ENCODE results near the gene SH3PXD2A. TPM values are rescaled to one million over a fixed set of nuclear protein-coding genes. Genes with fewer than 3 reads are reported as not detected.

The SH3PXD2A gene
- total RNA-seq, 1 donor = 29.0 TPM

DNA sequence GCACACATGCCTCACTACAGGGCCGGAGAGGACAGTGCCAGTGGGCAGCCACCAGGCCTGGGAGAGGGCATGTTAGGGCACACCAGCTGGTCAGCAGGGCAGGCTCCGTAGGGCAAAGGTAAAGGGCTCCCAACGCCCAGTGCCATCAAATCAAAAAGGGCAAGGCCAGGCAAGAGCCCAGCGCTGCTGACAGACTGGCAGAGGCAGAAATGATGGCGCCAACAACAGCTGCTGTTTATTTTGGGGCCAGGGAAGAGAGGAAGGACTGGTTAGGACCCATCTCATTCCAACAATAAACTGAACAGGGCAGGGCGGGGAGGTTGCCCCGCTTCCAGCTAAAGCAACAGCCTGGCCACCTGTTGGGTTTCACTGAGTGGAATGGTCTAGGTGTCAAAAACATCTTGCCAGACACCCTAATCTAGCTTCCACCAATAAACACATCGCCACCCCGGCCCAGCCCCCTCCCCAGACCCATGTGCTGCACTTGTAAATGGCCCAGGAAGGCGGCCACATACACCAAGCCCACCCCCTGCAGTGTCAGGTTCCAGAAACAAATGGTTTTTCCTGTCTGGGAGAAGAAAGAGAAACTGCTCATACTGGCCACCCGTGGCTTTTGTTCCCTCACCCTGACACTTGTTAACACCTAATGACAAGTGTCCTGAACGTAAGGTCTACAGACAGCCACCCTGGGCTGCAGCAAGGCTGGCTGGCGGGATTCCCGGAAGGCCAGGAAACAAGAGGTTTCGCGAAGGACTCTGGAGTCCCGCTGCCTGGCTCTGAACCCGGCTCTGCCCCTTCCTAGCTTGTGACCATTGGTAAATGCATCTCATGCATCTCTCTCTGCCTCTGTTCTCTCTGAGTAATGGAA lies 15.3 kb downstream of the SH3PXD2A start:
- DNase-seq (ENCODE audit: insufficient read length, low spot score, missing footprints) = no peak
- Histone ChIP-seq H2AFZ (ENCODE audit: low read length) (no peak overlapping the region), H3K9me3 (ENCODE audit: low read depth, low read length) (no peaks in the 10 kb centered on the region), H3K79me2 (ENCODE audit: insufficient read depth, low read length) (peaks cover 55% of the 10 kb centered on the region), H3K4me1 (ENCODE audit: insufficient read depth, low read length) (peaks cover 28% of the 10 kb centered on the region), H4K20me1 (ENCODE audit: insufficient read depth, low read length) (peaks cover 9% of the 10 kb centered on the region), H3K36me3 (ENCODE audit: insufficient read depth, low read length) (no peaks in the 10 kb centered on the region), H3K27me3 (ENCODE audit: insufficient read depth, low read length) (no peaks in the 10 kb centered on the region), H3K27ac (ENCODE audit: low read depth, low read length) (no peak overlapping the region), H3K4me2 (ENCODE audit: insufficient read depth, low read length) (no peak overlapping the region), H3K4me3 (ENCODE audit: insufficient read depth, low read length) (no peak overlapping the region)
- TF ChIP-seq, protein P1, sequence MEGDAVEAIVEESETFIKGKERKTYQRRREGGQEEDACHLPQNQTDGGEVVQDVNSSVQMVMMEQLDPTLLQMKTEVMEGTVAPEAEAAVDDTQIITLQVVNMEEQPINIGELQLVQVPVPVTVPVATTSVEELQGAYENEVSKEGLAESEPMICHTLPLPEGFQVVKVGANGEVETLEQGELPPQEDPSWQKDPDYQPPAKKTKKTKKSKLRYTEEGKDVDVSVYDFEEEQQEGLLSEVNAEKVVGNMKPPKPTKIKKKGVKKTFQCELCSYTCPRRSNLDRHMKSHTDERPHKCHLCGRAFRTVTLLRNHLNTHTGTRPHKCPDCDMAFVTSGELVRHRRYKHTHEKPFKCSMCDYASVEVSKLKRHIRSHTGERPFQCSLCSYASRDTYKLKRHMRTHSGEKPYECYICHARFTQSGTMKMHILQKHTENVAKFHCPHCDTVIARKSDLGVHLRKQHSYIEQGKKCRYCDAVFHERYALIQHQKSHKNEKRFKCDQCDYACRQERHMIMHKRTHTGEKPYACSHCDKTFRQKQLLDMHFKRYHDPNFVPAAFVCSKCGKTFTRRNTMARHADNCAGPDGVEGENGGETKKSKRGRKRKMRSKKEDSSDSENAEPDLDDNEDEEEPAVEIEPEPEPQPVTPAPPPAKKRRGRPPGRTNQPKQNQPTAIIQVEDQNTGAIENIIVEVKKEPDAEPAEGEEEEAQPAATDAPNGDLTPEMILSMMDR (IDR thresholded peaks at IDR 0.05; ENCODE audit: extremely low read depth, low read depth, low read length) = no peak

DNA sequence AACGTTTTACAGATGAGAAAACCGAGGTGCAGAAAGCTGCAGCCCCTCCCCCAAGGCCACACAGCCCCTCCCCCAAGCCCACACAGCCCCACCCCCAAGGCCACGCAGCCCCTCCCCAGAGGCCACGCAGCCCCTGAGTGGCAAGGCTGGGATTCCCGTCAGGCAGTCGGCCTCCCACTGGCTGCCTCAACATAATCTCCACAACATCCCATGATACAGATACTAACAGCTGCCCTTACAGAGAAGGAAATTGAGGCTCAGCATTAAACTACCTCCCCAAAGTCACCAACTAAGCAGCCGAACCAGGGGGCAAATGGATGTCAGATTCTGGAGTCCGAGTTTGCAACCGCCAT lies 15.9 kb downstream of the SH3PXD2A start:
- no peaks in the 10 kb centered on the region for H3K36me3 ChIP-seq (ENCODE audit: insufficient read depth, low read length)
- peaks cover 12% of the 10 kb centered on the region for H4K20me1 ChIP-seq (ENCODE audit: insufficient read depth, low read length)
- H3K4me2 ChIP-seq (ENCODE audit: insufficient read depth, low read length) = no peak overlapping the region
- TF ChIP-seq, protein P1 (IDR thresholded peaks at IDR 0.05; ENCODE audit: extremely low read depth, low read depth, low read length) = no peak
- H2AFZ ChIP-seq (ENCODE audit: low read length) = no peak overlapping the region
- no peak for DNase-seq (ENCODE audit: insufficient read length, low spot score, missing footprints)
- no peaks in the 10 kb centered on the region for H3K9me3 ChIP-seq (ENCODE audit: low read depth, low read length)
- no peak overlapping the region for H3K27ac ChIP-seq (ENCODE audit: low read depth, low read length)
- no peaks in the 10 kb centered on the region for H3K27me3 ChIP-seq (ENCODE audit: insufficient read depth, low read length)
- H3K79me2 ChIP-seq (ENCODE audit: insufficient read depth, low read length) = peaks cover 51% of the 10 kb centered on the region
- H3K4me1 ChIP-seq (ENCODE audit: insufficient read depth, low read length) = peaks cover 27% of the 10 kb centered on the region
- H3K4me3 ChIP-seq (ENCODE audit: insufficient read depth, low read length) = no peak overlapping the region

DNA sequence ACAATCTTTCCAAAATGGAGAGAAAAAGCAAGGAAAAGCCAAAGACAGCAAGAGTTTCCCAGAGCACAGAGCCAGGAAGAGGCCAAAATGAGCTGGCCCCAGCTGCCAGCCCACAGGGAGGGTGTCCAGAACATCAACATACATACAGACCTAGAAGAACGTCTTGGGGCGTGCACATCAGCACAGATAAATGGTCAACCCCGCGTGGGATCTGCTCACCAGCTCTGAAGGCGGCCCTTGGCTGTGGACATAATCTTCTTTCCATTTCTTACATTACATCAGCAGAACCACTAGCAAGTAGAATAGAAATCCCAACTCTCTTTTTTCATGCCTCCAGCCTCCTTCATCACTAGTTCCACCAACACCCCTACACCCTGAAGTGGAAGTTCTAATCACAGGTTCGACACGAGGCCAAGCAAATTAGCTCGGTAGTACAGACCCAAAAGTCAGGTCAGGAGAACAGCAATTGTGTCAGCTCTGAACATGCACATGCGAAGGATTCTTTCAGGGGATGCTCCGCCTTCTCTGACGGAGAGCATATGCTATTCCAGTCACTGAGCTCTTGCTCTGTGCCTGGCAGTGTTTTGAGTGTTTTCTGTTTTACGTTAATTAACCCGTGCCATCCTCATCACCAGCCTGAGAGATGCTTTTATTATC lies 16.4 kb downstream of the SH3PXD2A start:
- DNase-seq (ENCODE audit: insufficient read length, low spot score, missing footprints) = no peak
- H3K4me1 ChIP-seq (ENCODE audit: insufficient read depth, low read length) = peaks cover 25% of the 10 kb centered on the region
- H2AFZ ChIP-seq (ENCODE audit: low read length) = no peak overlapping the region
- H3K36me3 ChIP-seq (ENCODE audit: insufficient read depth, low read length) = no peaks in the 10 kb centered on the region
- H3K4me2 ChIP-seq (ENCODE audit: insufficient read depth, low read length) = no peak overlapping the region
- TF ChIP-seq, protein P1 (IDR thresholded peaks at IDR 0.05; ENCODE audit: extremely low read depth, low read depth, low read length) = no peak
- H3K9me3 ChIP-seq (ENCODE audit: low read depth, low read length) = no peaks in the 10 kb centered on the region
- H4K20me1 ChIP-seq (ENCODE audit: insufficient read depth, low read length) = peaks cover 12% of the 10 kb centered on the region
- peaks cover 53% of the 10 kb centered on the region for H3K79me2 ChIP-seq (ENCODE audit: insufficient read depth, low read length)
- H3K27me3 ChIP-seq (ENCODE audit: insufficient read depth, low read length) = no peaks in the 10 kb centered on the region
- no peak overlapping the region for H3K4me3 ChIP-seq (ENCODE audit: insufficient read depth, low read length)
- no peak overlapping the region for H3K27ac ChIP-seq (ENCODE audit: low read depth, low read length)

DNA sequence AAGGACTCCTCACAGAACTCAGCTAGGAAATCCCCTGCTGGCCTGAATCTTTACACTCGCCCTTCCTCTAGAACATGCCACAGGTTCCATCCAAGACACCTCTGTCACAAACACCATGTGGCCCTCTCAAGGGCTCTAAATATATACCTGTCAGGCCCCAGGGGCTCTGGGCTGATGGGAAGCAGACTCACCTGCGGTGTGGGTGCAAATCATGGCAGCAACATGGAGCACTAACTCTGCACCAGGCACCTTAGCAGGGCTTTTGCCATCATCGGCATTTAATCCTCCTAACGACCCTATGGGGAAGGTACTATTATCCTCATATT lies 17.3 kb downstream of the SH3PXD2A start:
- Histone ChIP-seq H3K9me3 (ENCODE audit: low read depth, low read length) (no peaks in the 10 kb centered on the region), H3K79me2 (ENCODE audit: insufficient read depth, low read length) (peaks cover 50% of the 10 kb centered on the region), H3K27me3 (ENCODE audit: insufficient read depth, low read length) (no peaks in the 10 kb centered on the region), H3K27ac (ENCODE audit: low read depth, low read length) (no peak overlapping the region), H2AFZ (ENCODE audit: low read length) (no peak overlapping the region), H3K4me2 (ENCODE audit: insufficient read depth, low read length) (no peak overlapping the region), H3K36me3 (ENCODE audit: insufficient read depth, low read length) (no peaks in the 10 kb centered on the region), H3K4me3 (ENCODE audit: insufficient read depth, low read length) (no peak overlapping the region), H4K20me1 (ENCODE audit: insufficient read depth, low read length) (peaks cover 12% of the 10 kb centered on the region), H3K4me1 (ENCODE audit: insufficient read depth, low read length) (peaks cover 20% of the 10 kb centered on the region)
- TF ChIP-seq, protein P1 (IDR thresholded peaks at IDR 0.05; ENCODE audit: extremely low read depth, low read depth, low read length) = no peak
- DNase-seq (ENCODE audit: insufficient read length, low spot score, missing footprints) = no peak
